ENCODE data around the gene RFPL4A. TPM values are rescaled to one million over a fixed set of nuclear protein-coding genes. Genes with fewer than 3 reads are reported as not detected.

Gene RFPL4A
- total RNA-seq, 1 donor from 2014 or later: not detected

- DNase-seq (no peak), ATAC-seq (no peak)
- Histone ChIP-seq H3K4me3 (no peak overlapping the region), H3K9me3 (no peaks in the 10 kb centered on the region), H3K27ac (no peak overlapping the region), H3K36me3 (no peaks in the 10 kb centered on the region), H3K4me1 (no peaks in the 10 kb centered on the region), H3K27me3 (ENCODE audit: low read depth) (peaks cover 4% of the 10 kb centered on the region)
- intact Hi-C loops (cut with DNase I): no loop called here
- TF ChIP-seq CTCF (IDR thresholded peaks at IDR 0.05): no peak
Measured at GRCh38 chr19:55811340-55811739, 52.4 kb downstream of the RFPL4A start.

- ATAC-seq (no peak), DNase-seq (no peak)
- Histone ChIP-seq H3K27me3 (ENCODE audit: low read depth) (peaks cover 4% of the 10 kb centered on the region), H3K4me1 (no peaks in the 10 kb centered on the region), H3K27ac (no peak overlapping the region), H3K9me3 (no peaks in the 10 kb centered on the region), H3K4me3 (no peak overlapping the region), H3K36me3 (no peaks in the 10 kb centered on the region)
- intact Hi-C loops (cut with DNase I): no loop called here
- TF ChIP-seq CTCF (IDR thresholded peaks at IDR 0.05): no peak
Measured at GRCh38 chr19:55812449-55812848, 53.6 kb downstream of the RFPL4A start.

Other genes with a start within 250 kb of the RFPL4A start
- not detected for gene SBK2, start 222.0 kb upstream of the RFPL4A start, total RNA-seq
- 0.80 TPM for gene SBK3, start 213.6 kb upstream of the RFPL4A start, total RNA-seq
- 12.7 TPM for gene ZNF579, start 178.2 kb upstream of the RFPL4A start, total RNA-seq
- 14.3 TPM for gene FIZ1, start 159.6 kb upstream of the RFPL4A start, total RNA-seq
- gene ZNF524, start 158.8 kb upstream of the RFPL4A start, total RNA-seq: 33.4 TPM
- gene ZNF865, start 153.4 kb upstream of the RFPL4A start, total RNA-seq: 16.5 TPM
- 7.1 TPM for gene ZNF784, start 134.5 kb upstream of the RFPL4A start, total RNA-seq
- 35.2 TPM for gene ZNF580, start 118.1 kb upstream of the RFPL4A start, total RNA-seq
- 22.7 TPM for gene ZNF581, start 115.4 kb upstream of the RFPL4A start, total RNA-seq
- 11.6 TPM for gene CCDC106, start 110.9 kb upstream of the RFPL4A start, total RNA-seq
- 143 TPM for gene U2AF2, start 104.1 kb upstream of the RFPL4A start, total RNA-seq
- 105 TPM for gene EPN1, start 83.9 kb upstream of the RFPL4A start, total RNA-seq
- not detected for gene NLRP9, start 20.7 kb upstream of the RFPL4A start, total RNA-seq
- gene RFPL4AL1, start 10.0 kb downstream of the RFPL4A start, total RNA-seq: not detected
- not detected for gene NLRP11, start 72.9 kb downstream of the RFPL4A start, total RNA-seq
- gene NLRP4, start 77.4 kb downstream of the RFPL4A start, total RNA-seq: not detected
- not detected for gene NLRP13, start 173.2 kb downstream of the RFPL4A start, total RNA-seq
- not detected for gene NLRP8, start 188.7 kb downstream of the RFPL4A start, total RNA-seq
- gene NLRP5, start 227.7 kb downstream of the RFPL4A start, total RNA-seq: not detected

Data from lower lobe of right lung (tissue), 2 donors.